Non-pigmented ciliary epithelial cell (primary cell): Measurements from ENCODE around the gene GAS2L3.
"Not testable (repeated sequence)": the region's sequence is repeated elsewhere in the genome, so short reads cannot be mapped to it uniquely, and the experiment has no call there.

ENCODE experiments used
- DNase-seq: peaks from one replicate; pipeline ENCODE4 v3.0.0-alpha.2; 2010; ENCODE audit warnings: low read depth

GAS2L3 gene

DNA sequence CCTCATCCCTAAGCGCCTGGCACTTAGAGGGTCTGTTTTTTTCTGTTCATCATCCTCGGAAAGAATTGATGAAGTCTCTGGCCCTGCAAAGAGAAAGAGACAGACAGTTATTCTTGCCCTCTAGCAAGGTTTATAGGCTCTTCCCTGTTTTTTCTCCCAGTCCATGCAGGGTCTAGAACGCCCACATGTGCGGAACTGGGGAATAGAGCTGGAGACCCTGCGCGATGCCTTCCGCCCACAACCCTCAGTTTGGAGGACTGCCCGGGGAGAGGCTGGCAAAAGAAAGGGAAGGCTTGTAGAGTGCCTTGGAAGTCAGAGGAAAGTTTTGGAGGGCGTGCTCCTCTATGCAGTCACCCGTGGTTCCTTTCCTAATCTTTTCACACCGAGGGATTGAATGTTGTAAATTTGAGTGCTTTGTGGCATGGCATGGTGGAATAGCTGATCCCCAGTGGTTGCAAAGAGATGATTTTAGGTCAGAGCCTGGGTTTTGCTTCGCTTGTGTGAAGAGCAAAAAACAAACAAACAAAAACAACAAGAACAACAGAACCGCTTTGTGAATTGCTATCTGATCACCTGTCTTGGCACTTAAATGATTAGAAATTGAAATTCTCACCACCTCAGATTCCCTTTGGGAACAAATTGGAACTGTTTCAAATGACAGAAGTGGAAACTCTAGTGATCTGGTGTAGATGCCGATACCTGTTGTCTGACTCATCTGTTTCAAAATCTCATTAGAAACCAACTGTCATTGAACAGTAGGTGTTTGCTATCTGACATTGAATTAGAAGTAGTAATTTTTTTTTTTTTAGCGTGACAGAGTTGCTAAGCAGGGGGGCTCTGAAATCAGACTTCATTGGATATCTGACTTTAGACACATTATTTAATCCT is 947 bp downstream of the GAS2L3 start:
- DNase-seq = no peak

DNA sequence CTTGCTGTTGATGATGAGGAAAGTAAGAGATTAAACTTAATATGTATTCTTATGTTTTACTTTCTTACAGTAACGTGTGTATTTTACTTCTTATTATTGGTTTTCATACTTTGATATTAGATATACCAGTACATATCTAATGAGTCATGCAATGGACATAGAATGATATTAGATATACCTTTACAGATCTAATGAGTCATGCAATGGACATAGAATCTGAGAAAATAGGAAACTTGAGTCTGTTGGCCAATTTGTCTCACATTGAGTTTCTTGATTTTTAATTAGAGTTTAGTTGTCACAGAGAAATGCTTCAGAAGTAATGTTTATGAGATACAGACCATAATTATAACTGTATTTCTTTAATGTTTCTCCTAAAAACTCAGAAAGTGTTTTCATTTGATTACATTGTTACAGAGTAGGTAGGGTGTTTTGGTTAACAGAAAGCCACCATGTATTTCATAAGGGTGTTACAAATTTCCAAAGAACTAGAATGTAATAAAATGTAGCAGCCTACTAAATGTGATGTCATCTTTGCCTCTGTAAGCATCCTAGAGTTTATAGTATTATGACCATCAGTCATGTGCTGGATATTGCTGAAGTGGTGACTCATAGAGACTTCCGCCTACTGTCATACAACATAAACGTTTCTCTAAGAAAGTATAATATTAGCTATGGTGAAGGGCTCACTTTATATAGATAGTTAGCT is 3.0 kb downstream of the GAS2L3 start:
- DNase-seq = peak; percentile 68

DNA sequence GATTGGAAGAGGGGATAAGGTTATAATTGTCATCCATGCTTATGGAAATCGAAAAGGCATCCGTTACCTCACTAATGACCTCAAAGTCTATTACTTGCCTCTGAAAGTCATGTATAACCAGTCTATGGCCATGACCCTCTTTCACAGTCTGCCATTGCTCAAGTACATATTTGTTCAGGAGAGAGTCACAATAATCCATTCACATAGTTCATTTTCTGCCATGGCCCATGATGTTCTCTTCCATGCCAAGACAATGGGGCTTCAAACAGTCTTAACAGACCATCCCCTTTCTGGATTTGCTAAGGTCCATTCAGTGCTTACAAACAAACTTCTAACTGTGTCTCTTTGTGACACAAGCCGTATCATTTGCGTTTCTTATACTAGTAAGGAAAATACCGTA is 5.4 kb downstream of the GAS2L3 start:
- no peak for DNase-seq

GRCh38 chr12:100579844-100580243 is 6.4 kb downstream of the GAS2L3 start:
- no peak for DNase-seq

- no peak for DNase-seq
Measured at GRCh38 chr12:100584256-100584655, 10.8 kb downstream of the GAS2L3 start.

GRCh38 chr12:100591979-100592378 is 18.5 kb downstream of the GAS2L3 start:
- no peak for DNase-seq

GRCh38 chr12:100593490-100593889 is 20.0 kb downstream of the GAS2L3 start:
- DNase-seq = no peak

- no peak for DNase-seq
Measured at GRCh38 chr12:100601626-100602025, 28.1 kb downstream of the GAS2L3 start.

- not testable (repeated sequence) for DNase-seq
Measured at GRCh38 chr12:100602997-100603396, 29.5 kb downstream of the GAS2L3 start.

DNA sequence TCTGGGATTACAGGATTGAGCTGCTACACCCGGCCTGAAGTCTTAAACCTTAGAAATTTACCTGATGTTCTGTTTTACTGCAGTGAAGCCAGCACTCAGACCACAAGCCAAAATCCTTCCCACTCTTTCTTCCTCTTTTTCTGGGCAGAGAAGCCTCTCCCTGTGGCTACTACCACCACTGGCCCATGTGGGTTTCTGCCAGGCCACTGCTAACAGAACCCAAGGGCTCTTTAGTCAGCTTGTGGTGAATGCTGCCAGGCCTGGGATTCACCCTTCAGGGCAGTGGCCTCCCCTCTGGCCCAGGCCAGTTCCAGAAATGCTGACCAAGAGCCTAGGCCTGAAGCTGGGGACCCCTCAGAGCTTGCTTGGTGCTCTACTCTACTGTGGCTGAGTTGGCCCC is 35.3 kb downstream of the GAS2L3 start:
- no peak for DNase-seq

- DNase-seq = no peak
Measured at GRCh38 chr12:100610666-100611430, 37.4 kb downstream of the GAS2L3 start.

DNA sequence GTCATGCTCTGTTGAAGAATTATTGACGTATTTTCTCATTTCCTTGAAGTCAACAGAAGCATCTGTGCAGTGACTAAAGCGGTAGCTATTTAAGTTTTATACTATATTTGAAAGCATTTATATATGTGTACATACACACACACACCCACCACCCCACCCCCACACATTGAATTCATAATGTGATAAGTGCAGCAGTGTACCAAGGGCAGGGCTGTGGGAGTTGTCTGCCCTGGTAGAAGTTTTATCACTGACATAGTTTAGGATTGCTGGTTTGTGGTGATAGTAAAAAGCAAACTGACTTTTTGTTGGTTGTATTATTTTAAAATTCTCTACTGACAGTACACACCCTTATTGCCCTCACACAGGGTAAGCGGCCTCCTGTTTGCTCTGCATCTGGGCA is 39.1 kb downstream of the GAS2L3 start:
- DNase-seq = no peak

GRCh38 chr12:100624571-100624970 is 51.1 kb downstream of the GAS2L3 start:
- no peak for DNase-seq

DNA sequence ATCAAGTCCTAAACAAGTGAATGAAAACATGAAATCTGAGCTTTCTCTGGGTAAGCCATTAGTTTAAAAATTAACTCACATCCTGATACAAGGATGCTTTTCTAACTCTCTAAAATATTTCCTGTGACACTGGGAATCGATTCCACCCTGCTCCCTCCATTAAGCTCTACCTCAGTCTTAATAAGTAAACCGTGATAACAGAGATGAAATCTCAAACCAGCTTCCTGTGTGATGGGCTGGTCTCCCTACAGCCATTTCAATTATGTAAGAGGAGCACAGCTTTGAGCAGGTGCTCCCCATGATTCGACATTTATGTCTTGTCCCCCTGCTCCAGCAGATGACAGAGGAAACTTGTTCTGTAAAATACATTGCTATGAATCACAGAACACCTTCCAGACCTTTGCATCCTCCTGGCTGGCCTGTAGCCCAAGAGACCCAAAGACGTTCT is 59.0 kb downstream of the GAS2L3 start:
- DNase-seq = no peak

- DNase-seq = not testable (repeated sequence)
Measured at GRCh38 chr12:100633082-100633785, 59.8 kb downstream of the GAS2L3 start.

DNA sequence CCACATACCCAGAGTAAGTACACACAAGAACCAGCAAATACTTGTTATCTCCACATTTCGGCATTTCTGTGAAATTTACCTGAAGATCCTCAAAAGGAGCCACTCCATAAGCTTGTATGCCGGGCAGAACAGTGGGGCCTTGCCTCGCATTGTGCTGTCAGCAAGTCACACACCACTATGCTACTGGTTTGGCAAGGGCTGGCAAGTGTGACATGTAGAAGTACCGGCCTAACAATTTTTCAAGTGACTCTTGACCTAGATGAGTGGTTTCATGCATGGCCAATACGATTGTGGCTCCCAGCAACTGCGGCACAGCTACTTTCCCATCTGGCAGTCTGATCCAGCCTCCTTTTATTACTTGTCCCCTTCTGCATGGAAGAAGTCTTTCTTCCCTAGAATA is 69.8 kb downstream of the GAS2L3 start:
- DNase-seq = no peak

DNA sequence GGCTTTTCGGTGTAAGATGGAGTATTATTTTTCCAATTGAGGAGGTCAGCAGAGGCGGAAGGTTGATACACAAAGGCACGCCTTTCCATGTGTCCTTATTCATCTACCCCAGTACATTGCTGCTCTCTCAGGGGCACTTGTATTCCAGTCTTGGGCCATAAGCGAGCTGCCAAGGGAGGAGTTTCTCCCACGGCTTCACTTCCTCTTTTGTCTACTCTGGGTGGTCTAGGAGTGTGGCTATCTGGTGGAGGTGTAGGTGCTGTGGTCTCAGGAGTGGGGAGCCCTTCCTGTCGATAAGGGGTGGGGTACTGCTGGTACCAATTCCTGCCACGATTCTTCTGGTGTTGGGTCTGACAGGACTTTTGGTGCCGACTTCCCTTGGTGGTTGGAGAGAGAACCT is 73.4 kb downstream of the GAS2L3 start:
- no peak for DNase-seq

DNA sequence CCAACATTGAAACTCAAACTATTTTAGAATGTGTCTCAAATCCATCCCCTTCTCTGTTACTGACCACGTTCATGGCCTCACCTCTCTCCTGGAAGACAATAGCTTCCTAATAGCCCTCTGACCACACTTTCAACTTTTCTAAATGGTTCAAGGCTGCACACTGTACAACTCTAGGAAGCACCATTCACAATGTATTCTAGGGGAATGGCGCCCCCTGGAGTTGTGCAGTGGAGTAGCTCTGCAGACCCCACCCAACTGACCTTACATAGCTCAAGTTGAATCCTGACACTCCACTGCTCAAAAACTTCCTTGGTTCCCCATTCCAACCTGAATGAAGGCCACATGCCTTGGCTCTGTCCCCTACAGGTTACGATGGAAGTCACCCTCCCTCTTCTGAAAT is 77.6 kb downstream of the GAS2L3 start:
- DNase-seq = no peak

DNA sequence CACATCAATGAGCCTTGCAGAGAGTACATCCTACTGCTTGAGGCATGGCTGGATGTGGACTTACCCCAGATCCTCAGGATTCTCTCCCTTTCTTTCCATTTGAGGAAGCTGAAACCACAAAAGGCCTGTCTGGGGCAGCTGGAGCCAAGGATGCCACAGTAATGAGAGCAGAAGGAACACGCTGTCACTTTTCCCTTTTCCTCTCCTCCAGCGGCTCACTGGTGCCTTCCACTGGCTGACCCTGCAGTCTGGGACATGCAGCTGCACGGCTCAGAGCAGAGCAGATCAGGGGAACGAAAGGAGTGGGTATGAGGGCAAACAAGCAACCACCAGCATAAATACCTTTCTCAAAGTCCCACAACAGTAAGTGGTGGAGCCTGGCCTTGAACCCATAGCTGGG is 78.2 kb downstream of the GAS2L3 start:
- no peak for DNase-seq

DNA sequence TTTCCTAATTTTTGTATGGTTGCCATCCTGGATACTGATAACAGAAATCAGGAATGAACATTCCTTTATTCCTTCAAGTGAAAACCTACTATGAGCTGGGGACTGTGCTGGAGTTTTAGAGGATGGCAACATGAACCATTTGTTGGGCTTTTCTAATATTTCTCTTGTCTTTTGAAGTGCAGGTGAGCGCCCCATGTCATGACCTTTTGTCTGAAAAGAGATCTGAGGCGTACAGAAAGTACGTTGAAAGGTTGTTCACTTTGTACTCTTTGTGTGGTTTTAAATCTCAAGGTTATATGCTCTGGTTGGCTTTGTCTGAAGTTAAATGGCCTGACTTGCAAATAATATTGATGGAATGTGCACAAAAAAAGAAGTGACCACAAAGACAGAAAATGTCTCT is 79.0 kb downstream of the GAS2L3 start:
- no peak for DNase-seq

- no peak for DNase-seq
Measured at GRCh38 chr12:100656141-100656540, 82.7 kb downstream of the GAS2L3 start.

DNA sequence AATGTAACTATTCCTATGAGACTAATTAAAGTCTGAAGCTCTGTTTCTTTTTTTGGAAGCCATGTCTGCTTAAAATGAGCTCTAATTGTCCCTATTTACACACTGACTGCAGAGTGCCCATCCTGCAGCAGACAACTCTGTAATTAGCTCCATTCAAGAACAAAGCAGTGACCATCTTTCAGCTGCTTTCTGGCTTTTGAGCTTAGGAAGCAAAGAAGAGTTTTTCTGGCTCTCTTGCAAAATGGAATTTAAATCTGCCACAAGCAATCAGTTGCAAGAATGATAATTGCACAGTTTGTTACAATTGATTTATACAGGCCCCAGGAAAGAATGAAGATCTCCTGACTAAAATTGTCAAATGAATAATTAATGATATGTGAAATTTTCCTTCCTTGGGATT is 83.4 kb downstream of the GAS2L3 start:
- DNase-seq = no peak
